M059J (cell line): ENCODE results near the gene MTIF2. TPM values are rescaled to one million over a fixed set of nuclear protein-coding genes. Genes with fewer than 3 reads are reported as not detected.
"Not testable (repeated sequence)": the region's sequence is repeated elsewhere in the genome, so short reads cannot be mapped to it uniquely, and the experiment has no call there.

Experiments used
- DNase-seq: peaks from one replicate; pipeline ENCODE4 v3.0.0-alpha.2; 2012; ENCODE audit warnings: low read depth
- total RNA-seq: library from RNA; depleted of rRNA; stranded (reverse); fragments of >200 nt; shearing (Covaris generic); gene quantifications from 2 replicates; pipeline ENCODE4 v1.2.3, GENCODE V29; 2014; rRNA removed

Gene MTIF2
- total RNA-seq, 1 experiment from 2014 or later, result 24.7 TPM

GRCh38 chr2:55196526-55196925 is 72.5 kb downstream of the MTIF2 start:
- no peak for DNase-seq

GRCh38 chr2:55191888-55192287 is 77.1 kb downstream of the MTIF2 start:
- DNase-seq, result not testable (repeated sequence)

GRCh38 chr2:55186837-55187236 is 82.2 kb downstream of the MTIF2 start:
- not testable (repeated sequence) for DNase-seq

Other genes with a start within 250 kb of the MTIF2 start
- gene RTN4, start 218.8 kb downstream of the MTIF2 start, total RNA-seq, result 198 and 249 TPM in 2 replicates
- 1.2 and 3.9 TPM in 2 replicates for gene CLHC1, start 36.9 kb downstream of the MTIF2 start, total RNA-seq
- 1,237 and 1,604 TPM in 2 replicates for gene RPS27A, start 36.5 kb downstream of the MTIF2 start, total RNA-seq
- gene CCDC88A, start 150.6 kb upstream of the MTIF2 start, total RNA-seq, result 31.0 and 33.9 TPM in 2 replicates